Measurements from ENCODE around the gene PANX3. TPM values are rescaled to one million over a fixed set of nuclear protein-coding genes. Genes with fewer than 3 reads are reported as not detected.

The PANX3 gene
- total RNA-seq, 6 donors from 2014 or later, result not detected

DNA sequence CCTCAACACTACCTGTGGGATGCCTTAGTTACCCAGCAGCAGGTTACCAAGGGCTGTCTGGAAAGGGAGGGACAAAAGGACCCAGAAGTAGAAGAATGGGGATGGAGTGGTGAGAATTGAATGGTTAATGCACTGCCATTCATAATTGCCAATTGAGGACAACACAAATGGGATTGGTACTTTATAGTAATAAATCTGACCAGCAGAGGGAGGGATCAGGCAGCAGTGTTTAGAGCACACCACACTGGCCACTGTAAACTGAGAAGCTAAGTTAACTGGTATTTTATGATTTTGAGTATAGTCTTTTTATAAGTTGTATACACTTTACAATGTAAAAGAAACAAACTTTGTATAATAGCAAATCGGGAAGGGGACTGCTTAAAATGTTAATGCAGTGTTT, 22.1 kb downstream of the PANX3 start:
- TF ChIP-seq POLR2AphosphoS5 (IDR thresholded peaks at IDR 0.05) (no peak), CTCF (IDR thresholded peaks at IDR 0.05) (no peak), EP300 (IDR thresholded peaks at IDR 0.05) (no peak), POLR2A (IDR thresholded peaks at IDR 0.05) (no peak)
- H3K4me3 ChIP-seq, result no peak overlapping the region
- ATAC-seq (ENCODE audit: low FRiP score in 2 of 2) (no peak), DNase-seq (no peak)
- H3K9me3 ChIP-seq, result no peaks in the 10 kb centered on the region
- H3K4me1 ChIP-seq, result no peaks in the 10 kb centered on the region
- H3K36me3 ChIP-seq, result peaks cover 42 to 97% (median 64%) of the 10 kb centered on the region in 4 donors
- H3K27me3 ChIP-seq, result no peaks in the 10 kb centered on the region
- 96 to 97% methylated on average over 1 of the region's 1 CpG for WGBS, 2 donors
- no peak overlapping the region for H3K27ac ChIP-seq

GRCh38 chr11:124635932-124636331, 24.7 kb downstream of the PANX3 start:
- TF ChIP-seq POLR2A (IDR thresholded peaks at IDR 0.05) (no peak), POLR2AphosphoS5 (IDR thresholded peaks at IDR 0.05) (no peak), EP300 (IDR thresholded peaks at IDR 0.05) (no peak), CTCF (IDR thresholded peaks at IDR 0.05) (no peak)
- no peaks in the 10 kb centered on the region for H3K27me3 ChIP-seq
- H3K4me3 ChIP-seq, result no peak overlapping the region
- DNase-seq, result no peak
- WGBS, 2 donors, result 90 to 94% methylated on average over 3 of the region's 3 CpGs
- no peaks in the 10 kb centered on the region for H3K9me3 ChIP-seq
- H3K4me1 ChIP-seq, result no peaks in the 10 kb centered on the region
- no peak overlapping the region for H3K27ac ChIP-seq
- peaks cover 35 to 91% (median 56%) of the 10 kb centered on the region in 4 donors for H3K36me3 ChIP-seq
- ATAC-seq (ENCODE audit: low FRiP score in 2 of 2), result no peak

GRCh38 chr11:124638500-124638899, 27.3 kb downstream of the PANX3 start:
- peaks cover 13 to 65% (median 32%) of the 10 kb centered on the region in 4 donors for H3K36me3 ChIP-seq
- H3K27ac ChIP-seq, result no peak overlapping the region
- H3K4me1 ChIP-seq, result no peaks in the 10 kb centered on the region
- ATAC-seq (ENCODE audit: low FRiP score in 2 of 2), result no peak
- no peaks in the 10 kb centered on the region for H3K27me3 ChIP-seq
- H3K4me3 ChIP-seq, result no peak overlapping the region
- WGBS, 2 donors, result 82 to 87% methylated on average over 3 of the region's 3 CpGs
- no peak for TF ChIP-seq POLR2AphosphoS5 (IDR thresholded peaks at IDR 0.05)
- no peak for TF ChIP-seq CTCF (IDR thresholded peaks at IDR 0.05)
- no peak for TF ChIP-seq EP300 (IDR thresholded peaks at IDR 0.05)
- no peak for TF ChIP-seq POLR2A (IDR thresholded peaks at IDR 0.05)
- no peaks in the 10 kb centered on the region for H3K9me3 ChIP-seq
- DNase-seq, result no peak

DNA sequence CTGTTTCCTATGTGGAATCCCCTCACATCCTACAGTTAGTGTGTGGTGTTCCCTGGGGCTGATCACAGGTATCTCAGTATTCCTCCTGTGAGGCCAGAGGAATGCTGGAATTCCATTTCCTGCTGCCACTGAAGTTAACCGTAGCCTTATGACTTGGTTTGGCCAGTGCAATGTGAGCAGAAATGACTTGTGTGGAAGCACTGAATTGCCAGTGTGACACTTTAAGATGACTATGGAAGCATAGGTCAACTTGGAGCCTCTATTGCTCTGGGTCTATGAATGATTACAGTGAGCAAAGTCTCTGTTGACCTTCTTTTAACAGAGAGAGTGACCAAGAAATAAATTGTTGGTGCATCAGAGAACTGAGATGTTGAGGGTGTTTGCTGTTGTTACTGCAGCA, 28.0 kb downstream of the PANX3 start:
- Histone ChIP-seq H3K4me3 (no peak overlapping the region), H3K27me3 (no peaks in the 10 kb centered on the region), H3K36me3 (peaks cover 6 to 58% (median 29%) of the 10 kb centered on the region in 4 donors), H3K9me3 (no peaks in the 10 kb centered on the region), H3K4me1 (peaks cover 0 to 1% (median 0%) of the 10 kb centered on the region in 4 donors), H3K27ac (no peak overlapping the region)
- ATAC-seq (ENCODE audit: low FRiP score in 2 of 2), result no peak
- TF ChIP-seq EP300 (IDR thresholded peaks at IDR 0.05), result no peak
- TF ChIP-seq POLR2AphosphoS5 (IDR thresholded peaks at IDR 0.05), result no peak
- TF ChIP-seq POLR2A (IDR thresholded peaks at IDR 0.05), result no peak
- whole genome bisulfite sequencing, 2 donors, result 79 to 88% methylated on average over 1 of the region's 1 CpG
- DNase-seq, result no peak

DNA sequence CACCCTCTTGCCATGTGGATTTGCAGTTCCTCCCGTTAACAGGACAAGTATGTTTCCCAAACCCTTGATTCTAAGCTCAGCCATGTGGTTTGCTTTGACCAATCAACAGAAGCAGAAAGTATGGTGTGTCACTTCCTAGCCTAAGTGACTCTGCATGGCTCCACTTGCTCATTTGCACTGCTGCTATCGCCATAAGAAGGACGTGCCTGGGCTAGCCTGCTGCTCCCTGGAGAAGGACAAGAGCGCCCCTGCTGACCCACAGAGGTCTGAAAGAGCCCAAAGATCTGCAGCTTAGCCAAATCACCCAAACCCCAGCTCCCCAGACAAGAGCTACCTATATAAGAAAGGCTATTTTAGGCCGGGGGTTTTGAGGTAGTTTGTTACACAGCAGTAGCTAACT, 29.4 kb downstream of the PANX3 start:
- H3K9me3 ChIP-seq, result no peaks in the 10 kb centered on the region
- DNase-seq, result no peak
- ATAC-seq (ENCODE audit: low FRiP score in 2 of 2), result no peak
- H3K4me1 ChIP-seq, result peaks cover 0 to 10% (median 5%) of the 10 kb centered on the region in 4 donors
- WGBS, 2 donors, result 86 to 90% methylated on average over 5 of the region's 5 CpGs
- H3K27ac ChIP-seq, result no peak overlapping the region
- no peak for TF ChIP-seq CTCF (IDR thresholded peaks at IDR 0.05)
- no peak for TF ChIP-seq POLR2AphosphoS5 (IDR thresholded peaks at IDR 0.05)
- no peak for TF ChIP-seq EP300 (IDR thresholded peaks at IDR 0.05)
- no peak for TF ChIP-seq POLR2A (IDR thresholded peaks at IDR 0.05)
- H3K27me3 ChIP-seq, result no peaks in the 10 kb centered on the region
- no peak overlapping the region for H3K4me3 ChIP-seq
- peaks cover 6 to 43% (median 25%) of the 10 kb centered on the region in 4 donors for H3K36me3 ChIP-seq

Data from upper lobe of left lung (tissue), 6 donors.